CD4-positive, alpha-beta T cell (primary cell): ENCODE measurements around the gene CASZ1. TPM values are rescaled to one million over a fixed set of nuclear protein-coding genes. Genes with fewer than 3 reads are reported as not detected.

Source experiments
- ATAC-seq: fragments of 200-7000 bp; cut with Tn5 transposase; one replicate; pipeline ENCODE4 v1.10.0; 2022; ENCODE audit warnings: mild to moderate bottlenecking; ENCODE audit not compliant: poor library complexity
- CTCF ChIA-PET: fragments of 350-600 bp; sonication (Branson Sonifier 250); formaldehyde crosslinking; loops from one replicate; lab custom pipeline; 2021; ENCODE audit warnings: antibody characterized with exemption, inconsistent platforms; lab: Charles Lee
- POLR2A ChIA-PET: fragments of 350-600 bp; sonication (Branson Sonifier 250); formaldehyde crosslinking; loops from one replicate; lab custom pipeline; 2021; ENCODE audit warnings: antibody characterized with exemption, inconsistent platforms; lab: Charles Lee
- DNase-seq, 14 experiments: peaks; one replicate each; pipeline ENCODE4 v3.0.0-alpha.2; 2013 to 2020; ENCODE audit warnings: mixed read lengths in 2 of 14
- H3K27ac ChIP-seq, 2 donors: one replicate each; pipeline versions ENCODE4 v1.5.1 to v1.7.0; 2013; ENCODE audit warnings: low read length in 2 of 2, low read depth in 1 of 2, mild to moderate bottlenecking in 1 of 2
- H3K27me3 ChIP-seq, 2 experiments: 1 replicate in 1 of 2; 2 replicates in 1 of 2; pipeline versions ENCODE4 v1.6.1 to v1.7.0; 2013; ENCODE audit warnings: low read length in 2 of 2, control low read depth in 1 of 2, mild to moderate bottlenecking in 1 of 2, moderate library complexity in 1 of 2; ENCODE audit not compliant: insufficient read depth in 2 of 2, control insufficient read depth in 1 of 2
- H3K36me3 ChIP-seq: one replicate; pipeline ENCODE4 v1.6.1; 2013; ENCODE audit warnings: low read length, control low read depth; ENCODE audit not compliant: insufficient read depth
- H3K4me1 ChIP-seq: one replicate; pipeline ENCODE4 v1.6.1; 2013; ENCODE audit warnings: low read length, control low read depth; ENCODE audit not compliant: insufficient read depth
- H3K4me3 ChIP-seq: one replicate; pipeline ENCODE4 v1.5.1; 2013; ENCODE audit warnings: mild to moderate bottlenecking, low read length, moderate library complexity
- H3K9me3 ChIP-seq, 2 experiments: 1 replicate in 1 of 2; 2 replicates in 1 of 2; pipeline versions ENCODE4 v1.6.1 to v1.7.0; 2013; ENCODE audit warnings: low read length in 2 of 2, mild to moderate bottlenecking in 2 of 2, control low read depth in 1 of 2, moderate library complexity in 1 of 2; ENCODE audit not compliant: control insufficient read depth in 1 of 2, insufficient read depth in 1 of 2
- H3K27ac Mint-ChIP-seq: one replicate; pipeline ENCODE4 v1.8.0; 2020; ENCODE audit warnings: mixed read lengths
- H3K27me3 Mint-ChIP-seq: one replicate; pipeline ENCODE4 v1.8.0; 2021; ENCODE audit warnings: mixed read lengths
- H3K36me3 Mint-ChIP-seq: one replicate; pipeline ENCODE4 v1.8.0; 2021; ENCODE audit warnings: low read depth, mixed read lengths
- H3K4me1 Mint-ChIP-seq: one replicate; pipeline ENCODE4 v1.8.0; 2021; ENCODE audit warnings: low read depth, mixed read lengths
- H3K4me3 Mint-ChIP-seq: one replicate; pipeline ENCODE4 v1.8.0; 2020; ENCODE audit warnings: mild to moderate bottlenecking, mixed read lengths
- H3K9me3 Mint-ChIP-seq: one replicate; pipeline ENCODE4 v1.8.0; 2020; ENCODE audit warnings: mixed read lengths
- CTCF ChIP-seq: fragments of 200-600 bp; IDR thresholded peaks from one replicate; pipeline ENCODE4 v1.8.0; 2022; ENCODE audit warnings: antibody characterized with exemption, mild to moderate bottlenecking
- intact Hi-C, 2 experiments: fragments of 100-400 bp; cut with DNase I in 1 of 2; cut with micrococcal nuclease in 1 of 2; formaldehyde crosslinking; loops; one replicate each; pipeline versions ENCODE4 v1.15.1 to v1.9.0; 2023 to 2025; cut with DNase I, micrococcal nuclease
- total RNA-seq, 174 experiments: library from RNA in 2 of 174; stranded (reverse) in 2 of 174; gene quantifications; one replicate each; pipeline ENCODE4 v1.2.3 and lab custom pipeline; 2021 to 2026

Gene CASZ1
- total RNA-seq, 2 experiments from 2014 or later: 21.8 to 22.8 TPM

DNA sequence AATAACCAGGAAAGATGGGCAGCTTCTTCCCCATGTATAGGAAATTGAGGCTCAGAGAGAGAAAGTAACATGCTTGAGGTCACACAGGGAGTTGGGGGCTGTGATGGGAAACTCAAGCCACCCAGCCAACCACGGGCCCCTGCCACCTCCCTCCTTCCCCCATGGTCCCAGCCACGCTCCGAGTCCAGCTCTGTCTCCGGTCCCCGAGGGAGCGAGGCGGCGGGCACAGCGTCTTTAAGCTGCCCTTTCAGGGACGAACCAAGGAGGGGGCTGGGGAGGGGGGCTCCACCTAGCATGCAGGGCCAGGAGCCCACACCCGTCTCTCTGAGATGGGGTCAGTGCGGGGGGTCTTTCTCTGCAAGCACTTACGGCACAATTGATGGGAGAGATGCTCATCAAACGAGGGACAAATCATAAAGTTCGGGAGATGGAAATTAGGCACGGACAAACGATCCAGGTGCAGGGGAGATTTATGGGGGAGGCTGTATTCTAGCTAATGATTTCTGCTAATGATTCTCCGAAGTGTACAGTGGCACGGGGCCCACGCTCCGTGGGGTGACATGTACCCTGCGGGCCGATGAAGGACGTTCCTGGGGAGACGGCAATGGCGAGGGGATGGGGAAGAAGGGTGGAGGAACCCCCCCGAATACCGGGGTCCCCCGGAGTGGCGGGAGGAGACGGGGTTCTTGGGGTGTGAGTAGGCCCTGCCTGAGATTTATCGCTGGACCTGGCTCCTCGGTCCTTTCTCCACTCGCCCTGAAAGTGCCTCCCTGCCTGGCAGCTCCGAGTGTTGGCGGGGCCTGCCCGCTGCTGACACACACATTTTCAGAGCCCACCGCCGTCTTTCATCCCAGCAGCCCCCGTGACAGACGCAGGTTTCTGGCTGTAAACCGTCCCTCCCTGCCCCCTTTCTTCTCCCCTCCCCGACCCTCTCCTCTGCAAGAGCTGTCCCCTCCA is 31.2 kb upstream of the CASZ1 start:
- no peak overlapping the region for H3K4me3 Mint-ChIP-seq
- no peaks in the 10 kb centered on the region for H3K4me1 Mint-ChIP-seq
- no peaks in the 10 kb centered on the region for H3K36me3 ChIP-seq
- CTCF ChIA-PET: no interaction called here
- H3K27me3 ChIP-seq: peaks cover 0 to 2% of the 10 kb centered on the region in 2 experiments
- H3K27ac Mint-ChIP-seq: no peak overlapping the region
- H3K36me3 Mint-ChIP-seq: no peaks in the 10 kb centered on the region
- intact Hi-C loops: no loop called here
- no peak for ATAC-seq
- no peaks in the 10 kb centered on the region for H3K9me3 Mint-ChIP-seq
- DNase-seq: no peak
- H3K4me3 ChIP-seq: no peak overlapping the region
- POLR2A ChIA-PET: no interaction called here
- no peaks in the 10 kb centered on the region for H3K9me3 ChIP-seq
- H3K27me3 Mint-ChIP-seq: peaks cover 21% of the 10 kb centered on the region
- H3K27ac ChIP-seq: no peak overlapping the region
- no peaks in the 10 kb centered on the region for H3K4me1 ChIP-seq
- TF ChIP-seq CTCF: no peak

GRCh38 chr1:10825592-10825991 is 29.1 kb upstream of the CASZ1 start:
- Histone ChIP-seq H3K27me3 (peaks cover 0 to 2% of the 10 kb centered on the region in 2 experiments), H3K4me3 (no peak overlapping the region), H3K9me3 (no peaks in the 10 kb centered on the region), H3K27ac (no peak overlapping the region), H3K4me1 (no peaks in the 10 kb centered on the region), H3K36me3 (no peaks in the 10 kb centered on the region)
- CTCF ChIA-PET: no interaction called here
- no peak for TF ChIP-seq CTCF
- no peak overlapping the region for H3K4me3 Mint-ChIP-seq
- no peak for ATAC-seq
- H3K36me3 Mint-ChIP-seq: no peaks in the 10 kb centered on the region
- H3K27me3 Mint-ChIP-seq: peaks cover 19% of the 10 kb centered on the region
- POLR2A ChIA-PET: no interaction called here
- no peaks in the 10 kb centered on the region for H3K9me3 Mint-ChIP-seq
- no peak overlapping the region for H3K27ac Mint-ChIP-seq
- H3K4me1 Mint-ChIP-seq: no peaks in the 10 kb centered on the region
- DNase-seq: no peak
- intact Hi-C loops: no loop called here

- ChIA-PET POLR2A (interaction anchor here (0.7 kb wide), 1 partner anchor 634 kb away, joined by 5 read pairs; no protein-coding TSS in a partner anchor), CTCF (interaction anchor here (0.6 kb wide), 1 partner anchor 9 kb away, joined by 3 read pairs; no protein-coding TSS in a partner anchor)
- intact Hi-C loops: no loop called here
- ATAC-seq: no peak
- Mint-ChIP-seq H3K9me3 (no peaks in the 10 kb centered on the region), H3K4me1 (no peaks in the 10 kb centered on the region), H3K27ac (no peak overlapping the region), H3K27me3 (peaks cover 19% of the 10 kb centered on the region), H3K4me3 (no peak overlapping the region), H3K36me3 (no peaks in the 10 kb centered on the region)
- TF ChIP-seq CTCF: no peak
- H3K9me3 ChIP-seq: no peaks in the 10 kb centered on the region
- H3K27ac ChIP-seq: no peak overlapping the region
- H3K27me3 ChIP-seq: peaks cover 0 to 2% of the 10 kb centered on the region in 2 experiments
- no peaks in the 10 kb centered on the region for H3K4me1 ChIP-seq
- DNase-seq: no peak
- no peaks in the 10 kb centered on the region for H3K36me3 ChIP-seq
- H3K4me3 ChIP-seq: no peak overlapping the region
Observed at GRCh38 chr1:10824821-10825540, 28.5 kb upstream of the CASZ1 start.
